Measurements from ENCODE around the gene FBXL16.

The FBXL16 gene

GRCh38 chr16:741986-742629 is 36.5 kb upstream of the FBXL16 start:
- H3K4me3 ChIP-seq (replicated peaks; ENCODE audit: low read depth, low read length), result no peak overlapping the region
- H3K36me3 ChIP-seq (ENCODE audit: control insufficient read depth, insufficient read depth, low read length), result no peaks in the 10 kb centered on the region; the same call in 1 of the 2 replicates
- H3K27me3 ChIP-seq (replicated peaks; ENCODE audit: control insufficient read depth, insufficient read depth, low read length), result no peaks in the 10 kb centered on the region
- DNase-seq (ENCODE audit: extremely low read depth, insufficient read length), result peak; percentile 6
- no peak for TF ChIP-seq CTCF (IDR thresholded peaks at IDR 0.05; ENCODE audit: insufficient read depth, low read length, poor library complexity, severe bottlenecking)

- H3K36me3 ChIP-seq (ENCODE audit: control insufficient read depth, insufficient read depth, low read length), result peaks cover 2% of the 10 kb centered on the region; the same call in 1 of the 2 replicates
- DNase-seq (ENCODE audit: extremely low read depth, insufficient read length), result peak; percentile 94
- no peaks in the 10 kb centered on the region for H3K27me3 ChIP-seq (replicated peaks; ENCODE audit: control insufficient read depth, insufficient read depth, low read length)
- TF ChIP-seq CTCF (IDR thresholded peaks at IDR 0.05; ENCODE audit: insufficient read depth, low read length, poor library complexity, severe bottlenecking), result peak; percentile 62
- H3K4me3 ChIP-seq (replicated peaks; ENCODE audit: low read depth, low read length), result peak within 1 kb of the TSS; percentile 94
Measured at GRCh38 chr16:740764-741505, 35.3 kb upstream of the FBXL16 start, which contains the start of gene CIAO3. TSS of gene CIAO3 (minus strand) at chr16:740997. CDS start at chr16:740985, 12 bp downstream.

- no peak for DNase-seq (ENCODE audit: extremely low read depth, insufficient read length)
- H3K36me3 ChIP-seq (ENCODE audit: control insufficient read depth, insufficient read depth, low read length), result peaks cover 2% of the 10 kb centered on the region; the same call in 1 of the 2 replicates
- no peak for TF ChIP-seq CTCF (IDR thresholded peaks at IDR 0.05; ENCODE audit: insufficient read depth, low read length, poor library complexity, severe bottlenecking)
Measured at GRCh38 chr16:740459-740763, 34.8 kb upstream of the FBXL16 start.

GRCh38 chr16:739560-740458 is 34.2 kb upstream of the FBXL16 start:
- TF ChIP-seq CTCF (IDR thresholded peaks at IDR 0.05; ENCODE audit: insufficient read depth, low read length, poor library complexity, severe bottlenecking), result no peak
- Histone ChIP-seq H3K36me3 (ENCODE audit: control insufficient read depth, insufficient read depth, low read length) (peaks cover 2% of the 10 kb centered on the region; the same call in 1 of the 2 replicates), H3K4me3 (replicated peaks; ENCODE audit: low read depth, low read length) (peak overlapping the region; percentile 94), H3K27me3 (replicated peaks; ENCODE audit: control insufficient read depth, insufficient read depth, low read length) (no peaks in the 10 kb centered on the region)
- peak; percentile 25 for DNase-seq (ENCODE audit: extremely low read depth, insufficient read length)

More at GRCh38 chr16:740459-740763, 34.8 kb upstream of the FBXL16 start:
- H3K27me3 ChIP-seq (replicated peaks; ENCODE audit: control insufficient read depth, insufficient read depth, low read length), result no peaks in the 10 kb centered on the region
- peak overlapping the region; percentile 94 for H3K4me3 ChIP-seq (replicated peaks; ENCODE audit: low read depth, low read length)

GRCh38 chr16:736936-737481 is 31.4 kb upstream of the FBXL16 start:
- no peak overlapping the region for H3K4me3 ChIP-seq (replicated peaks; ENCODE audit: low read depth, low read length)
- H3K36me3 ChIP-seq (ENCODE audit: control insufficient read depth, insufficient read depth, low read length), result peaks cover 19% of the 10 kb centered on the region
- no peaks in the 10 kb centered on the region for H3K27me3 ChIP-seq (replicated peaks; ENCODE audit: control insufficient read depth, insufficient read depth, low read length)
- no peak for TF ChIP-seq CTCF (IDR thresholded peaks at IDR 0.05; ENCODE audit: insufficient read depth, low read length, poor library complexity, severe bottlenecking)
- DNase-seq (ENCODE audit: extremely low read depth, insufficient read length), result peak; percentile 20

All from GM06990 (cell line).